Measurements from ENCODE around the gene ANO5.

DNA sequence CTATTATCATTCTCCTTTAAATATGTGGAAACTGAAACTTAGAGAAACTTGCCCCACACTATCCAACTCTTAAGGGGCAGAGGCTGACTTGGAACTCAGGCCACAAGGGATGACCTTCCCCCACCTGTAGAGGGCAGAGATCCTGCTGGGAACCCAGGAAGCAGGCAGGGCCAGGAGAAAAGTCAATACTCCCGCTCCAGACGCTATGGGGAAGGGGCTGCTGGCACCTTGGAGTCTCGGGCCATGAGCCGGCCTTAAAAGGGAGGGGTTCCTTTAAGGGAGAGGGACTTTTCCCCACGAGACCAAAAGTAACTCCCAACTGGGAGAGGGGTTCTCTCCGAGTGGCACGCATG, 620 bp upstream of the ANO5 start:
- TF ChIP-seq, protein P1, sequence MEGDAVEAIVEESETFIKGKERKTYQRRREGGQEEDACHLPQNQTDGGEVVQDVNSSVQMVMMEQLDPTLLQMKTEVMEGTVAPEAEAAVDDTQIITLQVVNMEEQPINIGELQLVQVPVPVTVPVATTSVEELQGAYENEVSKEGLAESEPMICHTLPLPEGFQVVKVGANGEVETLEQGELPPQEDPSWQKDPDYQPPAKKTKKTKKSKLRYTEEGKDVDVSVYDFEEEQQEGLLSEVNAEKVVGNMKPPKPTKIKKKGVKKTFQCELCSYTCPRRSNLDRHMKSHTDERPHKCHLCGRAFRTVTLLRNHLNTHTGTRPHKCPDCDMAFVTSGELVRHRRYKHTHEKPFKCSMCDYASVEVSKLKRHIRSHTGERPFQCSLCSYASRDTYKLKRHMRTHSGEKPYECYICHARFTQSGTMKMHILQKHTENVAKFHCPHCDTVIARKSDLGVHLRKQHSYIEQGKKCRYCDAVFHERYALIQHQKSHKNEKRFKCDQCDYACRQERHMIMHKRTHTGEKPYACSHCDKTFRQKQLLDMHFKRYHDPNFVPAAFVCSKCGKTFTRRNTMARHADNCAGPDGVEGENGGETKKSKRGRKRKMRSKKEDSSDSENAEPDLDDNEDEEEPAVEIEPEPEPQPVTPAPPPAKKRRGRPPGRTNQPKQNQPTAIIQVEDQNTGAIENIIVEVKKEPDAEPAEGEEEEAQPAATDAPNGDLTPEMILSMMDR (conservative IDR thresholded peaks at IDR 0.05 in 1 of 2, IDR thresholded peaks at IDR 0.05 in 1 of 2; ENCODE audit: low read depth in 1 of 2, low read length in 2 of 2) = no peak
- TF ChIP-seq EZH2 (IDR thresholded peaks at IDR 0.05; ENCODE audit: low read length, missing control alignments) = no peak

All from fibroblast of lung (primary cell).